ENCODE measurements around the gene ZNF41. TPM values are rescaled to one million over a fixed set of nuclear protein-coding genes. Genes with fewer than 3 reads are reported as not detected.
"Not testable (repeated sequence)": the region's sequence is repeated elsewhere in the genome, so short reads cannot be mapped to it uniquely, and the experiment has no call there.

ZNF41 gene
- total RNA-seq, 2 donors from 2014 or later: 2.9 to 5.6 TPM

DNA sequence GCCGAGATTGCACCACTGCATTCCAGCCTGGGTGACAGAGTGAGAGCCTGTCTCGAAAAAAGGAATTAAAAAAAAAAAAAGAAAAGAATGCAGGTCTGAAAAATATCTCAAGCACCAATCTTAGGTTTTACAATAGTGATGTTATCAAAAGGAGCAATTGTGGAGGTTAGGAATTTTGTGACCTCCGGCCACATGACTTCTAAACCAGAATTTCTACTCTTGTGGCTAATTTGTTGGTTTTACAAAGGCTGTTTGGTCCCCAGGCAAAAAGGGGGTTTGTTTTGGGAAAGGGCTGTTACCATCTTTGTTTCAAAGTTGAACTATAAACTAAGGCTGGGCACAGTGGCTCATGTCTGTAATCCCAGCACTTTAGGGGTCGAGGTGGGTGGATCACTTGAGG is 15.4 kb upstream of the ZNF41 start:
- no peaks in the 10 kb centered on the region for H3K36me3 ChIP-seq (ENCODE audit: control insufficient read depth, insufficient read depth, low read length)
- H3K9ac ChIP-seq (ENCODE audit: extremely low read depth, low read length, poor library complexity, severe bottlenecking): no peak overlapping the region
- H3K4me1 Mint-ChIP-seq: peaks cover 15% of the 10 kb centered on the region
- no peak for DNase-seq
- H3K9me3 ChIP-seq (ENCODE audit: control insufficient read depth, low read length): peaks cover 10% of the 10 kb centered on the region
- no peaks in the 10 kb centered on the region for H3K27me3 ChIP-seq (ENCODE audit: control insufficient read depth, insufficient read depth, low read length, poor library complexity, severe bottlenecking)
- H3K4me3 Mint-ChIP-seq: no peak overlapping the region
- H3K27me3 Mint-ChIP-seq (ENCODE audit: insufficient read depth): peaks cover 2% of the 10 kb centered on the region
- 95% methylated on average over 4 of the region's 4 CpGs; no CpG with 5 or more reads in 1 of the 2 experiments for WGBS, 2 experiments (ENCODE audit: insufficient coverage in 1 of 2, insufficient read length in 1 of 2)
- no peak overlapping the region for H3K4me3 ChIP-seq (ENCODE audit: low read length)
- TF ChIP-seq, protein P1, sequence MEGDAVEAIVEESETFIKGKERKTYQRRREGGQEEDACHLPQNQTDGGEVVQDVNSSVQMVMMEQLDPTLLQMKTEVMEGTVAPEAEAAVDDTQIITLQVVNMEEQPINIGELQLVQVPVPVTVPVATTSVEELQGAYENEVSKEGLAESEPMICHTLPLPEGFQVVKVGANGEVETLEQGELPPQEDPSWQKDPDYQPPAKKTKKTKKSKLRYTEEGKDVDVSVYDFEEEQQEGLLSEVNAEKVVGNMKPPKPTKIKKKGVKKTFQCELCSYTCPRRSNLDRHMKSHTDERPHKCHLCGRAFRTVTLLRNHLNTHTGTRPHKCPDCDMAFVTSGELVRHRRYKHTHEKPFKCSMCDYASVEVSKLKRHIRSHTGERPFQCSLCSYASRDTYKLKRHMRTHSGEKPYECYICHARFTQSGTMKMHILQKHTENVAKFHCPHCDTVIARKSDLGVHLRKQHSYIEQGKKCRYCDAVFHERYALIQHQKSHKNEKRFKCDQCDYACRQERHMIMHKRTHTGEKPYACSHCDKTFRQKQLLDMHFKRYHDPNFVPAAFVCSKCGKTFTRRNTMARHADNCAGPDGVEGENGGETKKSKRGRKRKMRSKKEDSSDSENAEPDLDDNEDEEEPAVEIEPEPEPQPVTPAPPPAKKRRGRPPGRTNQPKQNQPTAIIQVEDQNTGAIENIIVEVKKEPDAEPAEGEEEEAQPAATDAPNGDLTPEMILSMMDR (conservative IDR thresholded peaks at IDR 0.05): no peak
- H3K9me3 Mint-ChIP-seq: peaks cover 74% of the 10 kb centered on the region
- H3K27ac Mint-ChIP-seq: no peak overlapping the region
- H3K36me3 Mint-ChIP-seq (ENCODE audit: low read depth): no peaks in the 10 kb centered on the region
- H3K4me1 ChIP-seq (ENCODE audit: control insufficient read depth, insufficient read depth, low read length): no peaks in the 10 kb centered on the region
- no peak overlapping the region for H3K27ac ChIP-seq (ENCODE audit: low read depth, low read length)

DNA sequence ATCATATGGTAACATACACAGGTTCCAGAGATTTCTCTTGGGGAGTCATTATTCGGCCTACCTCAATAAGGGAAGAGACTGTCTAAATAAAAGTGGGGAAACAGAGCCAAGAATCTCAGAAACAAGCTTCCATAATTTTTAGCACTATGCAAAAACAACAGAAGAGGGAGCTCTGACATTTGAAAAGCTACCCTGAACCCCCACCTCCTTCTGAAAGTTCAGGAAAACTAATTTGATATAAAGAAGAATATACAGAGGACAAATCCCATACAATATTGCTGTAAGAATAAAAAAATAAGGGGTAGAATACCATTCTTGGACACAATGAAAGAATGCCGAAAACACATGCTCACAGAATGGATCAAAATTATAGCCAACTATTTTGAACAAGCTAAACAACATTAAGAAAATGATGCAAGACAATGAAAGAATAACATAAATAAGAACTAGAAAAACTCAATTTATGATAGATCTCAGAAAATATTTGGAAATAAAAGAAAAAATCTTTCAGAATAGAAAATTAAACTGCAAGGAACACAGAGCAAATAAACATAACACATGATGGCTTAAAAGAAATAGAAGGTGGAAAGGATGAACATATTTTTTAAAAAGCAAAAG is 14.4 kb upstream of the ZNF41 start:
- Histone ChIP-seq H3K27me3 (ENCODE audit: control insufficient read depth, insufficient read depth, low read length, poor library complexity, severe bottlenecking) (no peaks in the 10 kb centered on the region), H3K27ac (ENCODE audit: low read depth, low read length) (no peak overlapping the region), H3K4me3 (ENCODE audit: low read length) (no peak overlapping the region), H3K9ac (ENCODE audit: extremely low read depth, low read length, poor library complexity, severe bottlenecking) (no peak overlapping the region), H3K36me3 (ENCODE audit: control insufficient read depth, insufficient read depth, low read length) (no peaks in the 10 kb centered on the region), H3K9me3 (ENCODE audit: control insufficient read depth, low read length) (peaks cover 10% of the 10 kb centered on the region), H3K4me1 (ENCODE audit: control insufficient read depth, insufficient read depth, low read length) (no peaks in the 10 kb centered on the region)
- H3K4me1 Mint-ChIP-seq: peaks cover 12% of the 10 kb centered on the region
- H3K9me3 Mint-ChIP-seq: peaks cover 72% of the 10 kb centered on the region
- no CpG with 5 or more reads among the region's 2 CpGs for WGBS, 2 experiments (ENCODE audit: insufficient coverage in 1 of 2, insufficient read length in 1 of 2)
- no peak overlapping the region for H3K27ac Mint-ChIP-seq
- no peaks in the 10 kb centered on the region for H3K36me3 Mint-ChIP-seq (ENCODE audit: low read depth)
- TF ChIP-seq, protein P1 (conservative IDR thresholded peaks at IDR 0.05): peak; percentile 63
- H3K4me3 Mint-ChIP-seq: no peak overlapping the region
- DNase-seq: no peak
- H3K27me3 Mint-ChIP-seq (ENCODE audit: insufficient read depth): no peaks in the 10 kb centered on the region

DNA sequence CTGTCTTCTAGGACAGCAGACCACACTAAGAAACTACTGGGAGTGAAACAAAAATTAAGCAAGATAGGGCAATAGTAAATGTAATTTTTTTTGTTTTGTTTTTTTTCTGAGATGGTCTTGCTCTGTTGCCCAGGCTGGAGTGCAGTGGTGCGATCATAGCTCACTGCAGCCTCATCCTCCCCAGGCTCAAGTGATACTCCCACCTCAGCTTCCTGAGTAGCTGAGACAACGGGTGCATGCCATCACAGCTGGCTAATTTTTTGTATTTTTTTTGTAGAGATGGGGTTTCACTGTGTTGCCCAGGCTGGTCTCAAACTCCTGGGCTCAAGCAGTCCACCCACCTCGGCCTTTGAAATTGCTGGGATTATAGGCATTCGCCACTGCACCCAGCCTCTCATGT is 9.1 kb upstream of the ZNF41 start:
- not testable (repeated sequence) for H3K4me3 Mint-ChIP-seq; H3K27ac ChIP-seq (ENCODE audit: low read depth, low read length); H3K36me3 ChIP-seq (ENCODE audit: control insufficient read depth, insufficient read depth, low read length); H3K27ac Mint-ChIP-seq; H3K27me3 ChIP-seq (ENCODE audit: control insufficient read depth, insufficient read depth, low read length, poor library complexity, severe bottlenecking); H3K4me1 Mint-ChIP-seq; H3K9ac ChIP-seq (ENCODE audit: extremely low read depth, low read length, poor library complexity, severe bottlenecking); H3K9me3 ChIP-seq (ENCODE audit: control insufficient read depth, low read length); H3K36me3 Mint-ChIP-seq (ENCODE audit: low read depth); H3K4me1 ChIP-seq (ENCODE audit: control insufficient read depth, insufficient read depth, low read length); DNase-seq; H3K27me3 Mint-ChIP-seq (ENCODE audit: insufficient read depth); H3K4me3 ChIP-seq (ENCODE audit: low read length)
- H3K9me3 Mint-ChIP-seq: peaks cover 68% of the 10 kb centered on the region
- 100% methylated on average over 2 of the region's 4 CpGs; no CpG with 5 or more reads in 1 of the 2 experiments for WGBS, 2 experiments (ENCODE audit: insufficient coverage in 1 of 2, insufficient read length in 1 of 2)

Data from endodermal cell (in vitro differentiated cells).